ENCODE results near the gene AVPR1B.

- TF ChIP-seq CTCF (conservative IDR thresholded peaks at IDR 0.05) (no peak), ZFX (IDR thresholded peaks at IDR 0.05) (no peak)
Observed at GRCh38 chr1:206081856-206082255, 35.3 kb downstream of the AVPR1B start.

Measured in C4-2B (cell line).